Measurements from ENCODE around the gene TRAF3.
"Not testable (repeated sequence)": the region's sequence is repeated elsewhere in the genome, so short reads cannot be mapped to it uniquely, and the experiment has no call there.

Gene TRAF3

DNA sequence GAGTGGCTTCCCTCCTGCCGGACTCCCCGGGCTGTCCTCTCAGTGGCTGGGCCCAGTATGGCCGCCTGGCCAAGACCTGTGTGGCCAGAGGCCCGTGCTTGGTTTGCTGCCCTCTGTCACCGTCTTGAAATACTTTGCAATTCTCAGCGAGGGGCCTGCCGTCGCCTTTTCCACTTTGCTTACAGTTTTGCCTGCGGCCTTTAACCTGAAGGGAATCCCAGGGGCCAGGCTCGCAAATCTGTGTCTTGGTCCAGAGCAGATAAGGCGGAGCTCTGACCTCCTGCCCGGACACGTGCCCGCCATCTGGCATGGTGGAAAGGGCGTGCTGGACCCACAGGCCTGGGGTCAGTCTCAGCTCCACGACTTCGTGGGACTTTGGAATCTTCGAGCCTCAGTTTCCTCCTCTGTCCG is 134.3 kb downstream of the TRAF3 start:
- DNase-seq, result no peak

DNA sequence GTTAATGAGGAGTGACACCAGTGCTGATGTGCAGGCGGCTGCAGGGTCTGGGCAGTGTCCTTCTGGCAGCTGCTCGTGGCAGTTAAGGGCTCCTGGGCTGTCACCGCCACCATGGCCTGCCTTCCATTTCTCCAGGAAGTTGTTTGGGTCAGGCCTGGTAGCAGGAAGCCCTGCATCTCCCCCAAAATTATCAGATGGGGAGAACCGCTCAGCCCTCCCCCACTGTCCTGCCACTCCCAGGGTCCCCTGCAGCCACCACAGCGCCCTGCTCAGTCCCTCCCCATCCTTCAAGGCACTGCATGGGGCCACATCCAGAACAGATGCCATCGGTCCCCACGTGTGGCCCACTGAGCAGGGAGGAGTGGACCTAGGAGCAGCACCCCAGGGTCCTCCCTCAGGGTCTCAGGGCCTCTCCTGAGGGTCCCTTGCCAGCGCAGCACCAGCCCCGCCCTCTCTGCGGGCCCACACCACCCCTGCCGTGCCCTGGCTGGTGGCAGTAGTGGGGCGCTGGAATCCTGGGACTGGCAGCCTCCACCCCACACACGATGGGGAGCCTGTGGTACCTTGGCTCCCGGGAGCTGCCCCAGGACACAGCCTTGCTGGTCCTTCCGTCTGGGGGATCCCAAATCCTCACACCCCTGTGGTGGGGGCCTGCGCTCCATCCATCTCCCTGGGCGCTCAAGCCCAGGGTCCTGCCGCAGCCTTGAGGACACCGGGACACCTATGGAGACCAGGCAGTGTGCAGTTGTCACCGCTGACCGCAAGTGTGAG is 134.9 kb downstream of the TRAF3 start:
- no peak for DNase-seq

DNA sequence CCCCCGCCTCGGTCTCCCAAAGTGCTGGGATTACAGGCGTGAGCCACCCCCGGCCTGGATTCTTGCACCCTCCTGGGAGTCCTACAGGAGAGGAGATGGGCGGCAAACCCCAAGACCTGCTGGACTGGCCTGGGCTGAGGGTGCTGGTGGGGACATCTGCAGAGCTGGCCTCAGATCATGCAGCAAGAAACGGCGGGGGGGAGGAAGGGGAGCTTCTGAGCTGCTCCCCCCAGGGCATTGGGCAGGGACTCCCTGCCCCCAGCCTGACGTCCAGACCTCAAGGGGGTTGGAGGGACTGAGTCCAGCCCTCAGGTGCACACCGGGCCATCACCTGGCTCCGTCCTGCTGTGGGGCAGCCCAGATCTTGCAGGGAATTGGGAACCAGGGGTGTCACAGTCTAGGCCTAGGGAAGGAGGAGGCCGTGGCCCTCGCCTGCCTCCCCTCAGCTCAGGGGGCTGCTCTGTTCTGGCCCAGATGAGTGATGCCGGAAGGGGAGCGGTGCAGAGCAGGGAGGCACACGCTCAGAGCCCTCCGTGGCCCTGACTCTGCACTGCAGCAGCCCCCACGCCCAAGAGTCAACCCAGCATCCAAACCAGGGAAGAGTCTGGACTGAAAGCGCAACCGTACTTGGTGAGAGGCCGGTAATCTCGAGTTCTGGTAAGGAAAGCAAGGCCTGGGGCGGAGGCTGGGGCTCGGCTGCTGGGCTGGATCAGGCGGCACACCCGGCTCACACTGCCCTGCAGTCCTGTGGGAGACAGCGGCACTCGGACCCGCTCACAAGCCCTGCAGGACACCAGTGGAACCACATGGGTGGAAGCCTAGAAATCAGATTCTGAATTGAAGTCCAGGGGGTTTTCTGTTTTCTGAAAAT is 136.3 kb downstream of the TRAF3 start:
- no peak for DNase-seq

DNA sequence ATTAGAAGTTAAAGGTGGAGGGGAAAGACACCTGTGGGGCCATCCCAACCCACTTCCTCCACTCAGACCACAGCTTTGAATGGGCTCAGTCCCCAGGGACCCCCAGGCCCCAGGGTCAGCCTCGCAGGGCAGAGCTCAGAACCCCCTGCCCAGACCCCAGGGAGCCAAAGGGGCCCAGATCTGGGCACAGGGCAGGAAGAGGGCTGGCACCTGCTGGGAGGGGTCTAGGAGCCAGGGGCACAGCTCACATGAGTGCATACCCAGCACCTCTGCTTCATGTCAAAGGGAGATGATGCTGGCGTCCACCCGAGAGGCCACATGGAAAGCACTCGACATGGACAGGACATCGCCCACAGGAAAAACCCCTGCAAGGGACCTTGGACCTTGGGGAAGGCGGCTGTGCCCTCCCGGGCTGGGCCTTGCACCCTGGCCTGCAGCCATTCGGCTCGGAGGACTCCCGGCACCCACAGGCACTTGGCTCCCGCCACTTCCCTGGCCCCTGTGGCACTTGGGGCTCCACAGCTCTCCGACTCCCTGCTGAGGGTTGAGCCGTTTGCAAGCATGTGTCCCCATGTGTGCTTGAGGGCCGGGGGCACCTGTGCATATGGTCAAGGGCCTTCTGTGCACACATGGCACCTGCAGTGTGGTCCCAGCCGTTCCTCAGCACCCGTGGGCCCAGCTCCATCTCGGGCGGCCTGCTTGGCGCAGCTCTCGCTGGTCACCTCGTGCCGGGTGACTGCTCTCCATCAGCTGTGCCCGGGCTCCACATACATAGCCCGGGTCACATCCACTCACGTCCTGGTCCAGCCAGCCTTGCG is 137.4 kb downstream of the TRAF3 start:
- no peak for DNase-seq

DNA sequence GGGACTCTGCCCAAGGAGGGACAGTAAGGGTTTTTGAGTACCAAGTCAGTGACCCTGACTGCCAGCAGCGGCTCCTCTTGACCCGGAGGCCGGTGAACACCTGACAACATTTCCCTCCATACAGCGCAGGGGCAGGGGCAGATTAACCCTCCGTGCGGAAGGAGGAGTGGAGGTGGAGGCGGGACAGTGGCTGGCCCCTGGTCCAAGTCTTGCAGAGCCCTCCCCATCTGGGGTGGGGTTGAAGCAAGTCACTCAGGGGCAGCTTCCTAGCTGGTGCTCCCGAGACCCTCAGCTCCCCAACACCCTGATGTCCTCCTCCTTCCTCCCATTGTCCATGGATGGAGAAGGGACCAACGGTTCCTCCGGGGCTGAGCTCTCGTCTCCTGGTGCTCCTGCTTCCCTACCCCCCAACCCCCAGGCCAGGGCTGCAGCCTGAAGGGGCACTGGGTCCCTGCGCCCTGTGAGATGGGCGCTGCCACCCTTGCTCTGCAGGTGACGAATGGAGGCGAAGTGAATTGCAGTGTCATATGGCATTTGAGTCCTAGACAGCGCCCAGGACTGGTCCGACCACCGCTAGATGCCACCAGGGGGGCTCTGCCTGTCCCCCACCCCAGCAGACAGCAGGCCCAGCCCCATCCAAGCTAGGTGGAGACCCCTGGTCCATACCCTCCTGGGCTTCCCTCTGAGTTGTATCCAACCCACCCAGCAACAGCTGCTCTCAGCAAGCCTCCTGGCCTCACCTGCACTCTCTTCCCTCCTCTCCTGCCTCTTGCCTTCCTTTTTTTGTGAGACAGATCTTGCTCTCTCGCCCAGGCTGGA is 138.3 kb downstream of the TRAF3 start:
- DNase-seq, result no peak

DNA sequence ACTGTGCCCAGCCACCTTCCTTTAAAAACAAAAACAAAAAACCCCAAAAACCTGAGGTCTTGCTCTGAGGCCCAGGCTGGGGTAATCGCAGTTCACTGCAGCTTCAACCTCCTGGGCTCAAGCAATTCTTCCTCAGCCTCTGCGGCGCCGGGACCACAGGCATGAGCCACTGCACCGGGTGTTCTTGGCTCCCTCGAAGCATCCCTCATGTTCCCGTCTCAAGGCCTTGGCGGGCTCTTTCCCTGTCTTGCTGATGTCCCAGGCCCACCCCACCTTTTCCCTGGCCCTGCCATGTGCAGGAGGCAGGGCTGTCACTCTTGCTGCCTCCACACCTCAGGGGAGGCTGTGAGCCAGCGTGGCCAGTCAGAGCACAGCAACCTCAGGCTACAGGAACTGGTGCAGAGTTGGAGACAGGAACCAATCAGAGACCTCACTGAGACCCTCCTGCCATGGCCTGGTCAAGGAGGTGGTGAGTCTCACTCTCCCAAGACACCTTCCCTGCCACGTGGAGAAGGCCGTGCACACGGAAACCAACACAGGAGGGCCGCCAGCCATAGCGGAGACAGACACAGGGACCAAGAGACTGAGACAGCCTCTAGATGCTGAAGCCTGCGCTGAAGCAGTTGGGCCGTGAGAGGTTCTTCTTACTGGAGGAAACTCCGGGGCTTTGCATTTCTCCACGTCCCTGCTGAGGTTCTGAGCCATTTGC is 139.3 kb downstream of the TRAF3 start:
- no peak for DNase-seq

DNA sequence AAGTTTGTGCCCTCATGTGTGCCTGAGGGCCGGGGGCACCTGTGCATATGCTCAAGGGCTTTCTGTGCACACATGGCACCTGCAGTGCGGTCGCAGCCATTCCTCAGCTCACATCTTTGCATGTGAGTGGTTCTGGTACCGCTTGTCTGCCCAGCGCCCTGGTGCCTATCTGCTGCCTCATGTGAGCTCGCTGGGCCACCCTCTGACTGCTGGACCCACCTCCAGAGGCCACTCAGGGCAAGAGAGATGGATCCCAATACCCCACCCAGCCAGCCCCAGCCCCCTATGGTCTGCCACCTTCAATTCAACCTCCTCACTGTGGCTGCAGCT is 139.8 kb downstream of the TRAF3 start:
- no peak for DNase-seq

DNA sequence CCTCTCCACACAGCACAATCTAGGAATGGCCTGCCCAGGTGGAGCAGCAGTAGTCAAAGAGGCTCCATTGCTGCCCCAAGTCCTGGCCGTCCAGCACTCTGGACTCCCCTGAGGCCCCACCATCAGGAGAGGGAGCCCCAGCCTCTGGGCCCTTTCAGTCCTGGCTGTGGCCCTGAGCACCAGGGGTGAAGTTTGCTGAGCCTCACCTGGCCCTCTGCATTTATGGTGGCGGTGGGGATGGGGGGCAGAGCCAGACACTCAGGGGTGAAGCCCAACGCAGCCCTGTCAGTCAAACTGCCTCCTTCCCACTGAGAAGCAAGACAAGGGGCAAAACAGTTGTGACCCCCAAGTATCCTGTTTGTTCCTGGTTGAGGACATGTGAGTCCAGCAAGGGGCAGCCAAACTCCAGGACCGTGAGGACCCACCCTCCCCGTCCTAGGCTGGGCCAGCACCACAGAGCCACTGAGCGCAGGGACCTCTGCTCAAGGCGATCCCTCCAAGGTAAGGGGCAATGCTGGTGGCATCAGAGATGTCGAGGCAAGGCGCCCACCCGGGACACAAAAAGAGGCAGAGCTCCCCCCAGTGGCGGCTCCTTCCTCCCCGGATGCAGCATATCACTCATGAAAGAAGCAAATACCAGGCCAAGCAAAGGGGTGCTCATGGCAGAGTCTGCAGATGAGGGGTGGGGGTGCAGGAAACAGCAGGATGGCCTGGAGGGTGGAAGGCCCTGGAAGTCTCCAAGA is 140.4 kb downstream of the TRAF3 start:
- no peak for DNase-seq

DNA sequence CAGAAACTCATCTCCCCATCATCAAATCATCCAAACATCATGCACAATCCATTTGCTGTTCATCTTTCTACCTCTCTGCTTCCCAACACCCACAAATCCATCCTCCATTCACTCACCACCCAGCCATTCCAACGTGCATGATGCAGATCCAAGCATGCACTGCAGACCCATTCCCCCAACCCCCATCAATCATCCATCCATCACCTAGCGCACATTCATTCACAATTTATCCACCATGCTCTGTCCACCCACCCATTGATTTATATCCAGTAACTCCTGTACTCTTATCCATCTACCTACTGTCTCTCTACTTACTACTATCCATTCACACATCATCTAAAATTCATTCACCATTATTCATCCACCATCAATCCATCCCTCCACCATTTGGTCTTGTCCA is 141.2 kb downstream of the TRAF3 start:
- no peak for DNase-seq

DNA sequence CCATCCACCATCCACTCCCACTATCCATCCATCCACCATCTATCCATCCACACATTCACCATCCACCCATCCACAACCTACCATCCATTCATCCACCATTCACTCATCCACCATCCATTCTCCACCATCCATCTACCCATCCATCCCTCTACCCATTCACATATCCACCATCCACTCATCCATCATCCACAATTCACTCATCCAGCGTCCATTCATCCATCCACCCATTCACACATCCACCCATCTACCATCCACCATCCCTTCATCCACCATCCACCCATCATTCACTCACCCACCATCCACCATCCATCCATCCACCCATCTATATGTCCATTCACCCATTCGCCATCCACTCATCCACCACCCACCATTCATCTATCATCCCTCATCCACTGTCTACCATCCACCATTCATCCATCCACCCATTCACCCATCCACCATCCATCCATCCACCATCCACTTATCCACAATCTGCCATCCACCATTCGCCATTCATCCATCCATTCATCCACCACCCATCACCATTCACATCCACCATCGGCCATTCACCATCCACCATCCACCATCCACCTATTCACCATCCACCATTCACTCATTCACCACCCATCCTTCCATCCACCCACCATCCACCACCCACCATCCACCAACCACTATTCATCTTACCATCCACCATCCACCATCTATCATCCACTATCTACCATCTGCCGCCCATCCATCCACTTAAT is 143.2 kb downstream of the TRAF3 start:
- no peak for DNase-seq

DNA sequence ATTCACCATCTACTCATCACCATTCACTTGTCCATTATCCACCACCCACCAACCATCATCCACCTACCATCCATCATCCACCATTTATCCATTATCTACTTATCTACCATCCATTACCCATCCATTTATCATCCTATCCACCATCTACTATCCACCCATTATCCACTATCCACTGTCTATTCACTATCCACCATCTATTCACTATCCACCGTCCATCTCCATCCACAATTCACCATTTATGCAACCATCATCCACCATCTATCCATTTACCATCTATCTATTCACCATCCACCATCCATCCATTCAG is 143.7 kb downstream of the TRAF3 start:
- no peak for DNase-seq

DNA sequence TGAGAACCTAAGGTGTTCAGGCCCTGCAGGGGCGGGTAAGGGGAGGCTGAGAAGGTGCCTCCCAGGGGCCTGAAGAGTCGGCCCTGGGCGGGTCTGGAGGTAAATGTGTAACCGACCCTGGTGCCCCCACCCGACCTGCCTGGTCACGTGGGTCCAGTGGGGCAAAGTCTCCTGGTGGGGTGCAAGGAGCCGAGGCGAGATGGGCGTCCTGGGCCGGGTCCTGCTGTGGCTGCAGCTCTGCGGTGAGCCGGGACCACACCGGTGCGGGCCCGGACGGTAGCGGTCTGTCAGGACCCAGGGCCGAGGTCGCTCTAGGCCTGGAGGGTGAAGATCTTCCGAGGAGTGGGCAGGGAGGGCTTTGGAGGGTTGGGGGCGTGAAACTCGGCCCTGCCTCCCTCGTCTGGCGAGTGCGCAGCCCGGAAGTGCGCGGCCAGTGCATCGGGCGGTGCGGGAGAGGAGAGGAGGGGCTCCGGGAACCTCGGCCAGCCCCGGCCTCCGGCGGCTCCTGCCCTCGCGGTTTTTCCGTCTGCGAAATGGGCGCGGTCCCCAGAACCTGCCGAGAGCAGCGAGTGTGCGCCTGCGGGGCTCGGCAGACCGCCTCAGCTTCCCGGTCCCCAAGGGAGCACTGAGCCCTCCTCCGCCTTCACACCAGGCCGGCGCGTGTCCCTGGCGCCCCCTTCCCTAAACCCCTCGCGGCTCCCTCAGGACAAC is 145.4 kb downstream of the TRAF3 start, which contains the start of gene AMN:
Gene AMN, plus strand, starts transcription at position 174 of the 711 bp plus-strand sequence. Its CDS starts 26 bp downstream, at position 200.
- DNase-seq, result no peak

DNA sequence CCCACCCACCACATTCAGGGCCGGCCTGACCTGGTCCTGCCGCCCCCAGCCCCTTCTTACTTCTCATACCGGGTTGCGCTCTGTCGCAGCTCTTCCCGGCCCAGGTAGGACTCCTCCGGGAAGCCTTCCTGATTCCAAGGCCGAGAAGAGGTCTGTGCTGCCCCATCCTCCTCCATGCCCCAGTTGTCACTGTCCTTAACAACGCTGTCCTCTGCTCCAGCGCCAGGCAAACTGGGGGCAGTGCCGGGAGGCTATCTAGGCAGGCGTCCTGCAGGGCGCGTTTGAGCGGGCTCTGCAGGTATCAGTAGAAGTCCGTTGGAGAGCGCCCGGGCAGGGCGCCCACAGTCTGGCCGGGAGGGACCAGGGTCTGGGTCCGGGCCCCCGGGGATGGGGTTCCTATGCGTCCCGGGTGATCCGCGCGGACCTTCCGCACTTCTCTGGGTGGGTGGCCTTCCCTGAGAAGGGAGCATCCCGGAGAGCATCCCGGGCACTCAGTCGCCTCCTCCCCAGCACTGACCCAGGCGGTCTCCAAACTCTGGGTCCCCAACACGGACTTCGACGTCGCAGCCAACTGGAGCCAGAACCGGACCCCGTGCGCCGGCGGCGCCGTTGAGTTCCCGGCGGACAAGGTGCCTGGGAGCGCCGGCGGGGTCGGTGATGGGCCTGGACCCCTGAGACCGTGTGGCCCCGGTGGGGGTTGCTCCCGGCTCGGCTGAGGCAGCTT is 146.1 kb downstream of the TRAF3 start:
- no peak for DNase-seq

DNA sequence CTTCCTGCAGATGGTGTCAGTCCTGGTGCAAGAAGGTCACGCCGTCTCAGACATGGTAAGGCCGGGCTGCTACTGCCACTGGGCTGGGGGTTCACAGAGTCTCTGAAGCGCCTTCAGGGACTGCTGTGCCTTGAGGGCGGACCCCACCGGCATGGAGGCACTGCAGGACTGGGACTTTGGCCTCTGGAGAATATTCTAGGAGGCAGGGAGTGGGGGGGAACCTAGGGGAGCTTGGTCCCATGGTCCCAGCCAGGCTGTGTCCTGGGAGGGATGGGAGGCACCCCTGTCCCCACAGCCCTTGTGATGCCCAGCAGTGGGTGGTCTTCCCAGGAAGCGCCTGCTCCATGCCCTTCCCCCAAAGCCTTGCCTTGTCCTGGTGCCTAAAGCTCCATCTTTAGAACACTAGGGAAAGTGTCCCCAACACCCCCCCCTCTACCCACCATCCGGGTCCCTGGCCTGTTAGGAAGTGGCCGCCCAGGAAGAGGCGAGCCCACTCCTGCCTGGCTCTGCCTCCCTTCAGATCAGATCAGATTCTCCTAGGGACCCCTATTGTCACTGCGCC is 146.8 kb downstream of the TRAF3 start:
- no peak for DNase-seq

DNA sequence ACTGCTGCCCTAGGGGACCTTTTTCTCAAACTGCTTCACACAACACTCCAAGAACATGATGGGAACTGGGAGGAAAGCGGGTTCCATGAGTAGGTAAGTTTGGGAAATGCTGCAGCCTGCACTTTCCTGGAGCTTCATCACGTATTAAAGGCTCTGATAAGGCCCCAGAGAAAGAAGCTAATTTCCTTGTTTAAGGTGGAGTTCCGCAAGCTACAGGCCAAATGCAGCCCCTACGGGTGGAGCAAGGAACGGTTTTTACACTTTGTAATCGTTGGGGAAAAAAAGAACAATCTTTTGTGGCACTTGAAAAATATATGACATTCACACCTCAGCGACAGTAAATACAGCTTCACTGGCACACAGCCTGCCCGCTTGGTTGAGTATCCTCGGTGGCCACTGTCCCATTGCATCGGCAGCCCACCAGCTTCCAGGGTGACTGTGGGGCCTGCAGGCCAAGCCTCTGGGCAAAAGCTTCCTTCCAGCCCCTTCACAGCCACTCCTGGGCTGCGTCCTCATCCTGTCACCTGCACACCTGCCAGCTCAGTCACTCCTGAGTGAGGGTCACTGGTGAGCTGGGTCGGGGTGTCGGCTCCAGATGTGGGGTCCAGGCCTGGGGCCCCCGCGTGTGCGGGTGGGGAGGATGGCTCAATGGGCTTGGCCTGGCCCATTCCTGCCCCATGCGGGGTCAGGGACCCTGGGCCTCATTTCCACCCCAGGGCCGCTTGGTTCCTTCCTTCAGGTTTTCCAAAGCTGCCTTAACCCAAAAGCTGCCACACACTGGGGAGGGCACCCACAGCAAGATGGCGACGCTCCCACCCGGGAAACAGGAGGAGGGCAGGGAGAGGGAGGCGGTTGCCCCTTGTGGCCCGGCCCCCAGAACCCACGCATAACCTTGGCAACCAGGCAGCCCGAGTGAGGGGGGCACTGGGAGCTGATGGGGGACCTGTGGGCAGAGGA is 147.7 kb downstream of the TRAF3 start:
- no peak for DNase-seq

DNA sequence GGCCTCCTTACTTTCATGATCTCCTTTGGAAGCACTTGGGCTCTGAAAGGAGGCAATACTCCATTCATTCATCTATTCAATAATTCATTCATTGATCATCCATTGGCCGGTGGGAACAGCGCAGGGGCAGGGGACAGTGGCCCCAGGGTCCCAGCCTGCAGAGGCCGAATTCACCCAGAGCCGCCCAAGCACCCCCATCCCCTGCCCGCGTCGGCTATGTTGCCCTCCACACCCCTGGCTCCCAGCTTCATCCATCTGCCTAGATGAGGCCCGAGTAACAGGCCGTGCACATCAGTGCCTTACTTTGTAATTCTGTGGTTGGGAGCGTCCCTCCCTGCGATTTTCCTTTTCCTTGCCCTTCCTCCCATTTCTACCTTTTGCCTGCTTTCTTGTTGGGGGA is 148.4 kb downstream of the TRAF3 start:
- DNase-seq, result no peak

DNA sequence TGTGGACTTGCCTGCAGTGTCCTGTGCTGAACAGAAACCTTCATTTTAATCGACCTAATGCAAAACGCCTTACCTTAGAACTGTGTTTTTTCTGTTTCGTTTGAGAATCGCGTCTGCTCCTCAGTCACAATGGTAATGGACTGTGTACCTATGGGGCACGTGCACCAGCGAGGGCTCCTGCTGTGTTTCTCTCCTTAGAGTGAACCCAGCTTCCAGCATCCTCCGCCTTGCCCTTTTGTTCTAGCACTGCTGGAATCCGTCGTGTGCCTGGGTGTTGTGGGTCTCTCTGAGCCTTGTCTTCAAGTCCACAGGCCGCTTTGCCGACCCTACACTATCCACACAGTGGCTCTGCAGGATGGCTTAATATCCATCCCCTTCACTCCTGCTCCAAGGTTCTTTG is 148.9 kb downstream of the TRAF3 start:
- no peak for DNase-seq

DNA sequence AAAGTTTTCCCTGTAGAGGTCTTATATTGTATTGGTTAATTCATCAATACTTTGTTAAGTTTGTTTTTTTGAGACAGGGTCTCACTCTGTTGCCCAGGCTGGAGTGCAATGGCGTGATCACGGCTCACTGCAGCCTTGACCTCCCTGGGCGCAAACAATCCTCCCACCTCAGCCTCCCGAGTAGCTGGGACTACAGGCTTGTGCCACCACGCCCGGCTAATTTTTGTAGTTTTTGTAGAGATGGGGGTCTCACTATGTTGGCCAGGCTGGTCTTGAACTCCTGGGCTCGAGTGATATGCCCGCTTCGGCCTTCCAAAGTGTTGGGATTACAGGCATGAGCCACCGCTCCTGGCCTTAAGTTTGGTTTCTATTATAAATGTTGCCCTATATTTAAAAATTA is 149.6 kb downstream of the TRAF3 start:
- DNase-seq, result not testable (repeated sequence)

Measured in NCI-H2029 treated with DMSO at 0.1 percent for 48 hours (cell line).